ENCODE measurements around the gene JAKMIP2.
A peak's percentile ranks its signal among the peaks of the same experiment; 100 is the strongest.

JAKMIP2 gene

GRCh38 chr5:147704544-147704943 lies 78.0 kb downstream of the JAKMIP2 start:
- ChIA-PET POLR2A (no interaction called here), CTCF (interaction anchor here (0.6 to 0.8 kb wide), 2 partner anchors 77 to 129 kb away, joined by 3 read pairs; no protein-coding TSS in a partner anchor)
- no peak overlapping the region for H3K27ac ChIP-seq (ENCODE audit: extremely low read depth, low read depth, low read length)

GRCh38 chr5:147701468-147701867 lies 81.1 kb downstream of the JAKMIP2 start:
- CTCF ChIA-PET: no interaction called here
- H3K4me3 ChIP-seq (ENCODE audit: low read depth, low read length): no peak overlapping the region
- no peaks in the 10 kb centered on the region for H3K9me3 ChIP-seq (ENCODE audit: control insufficient read depth, insufficient read depth, low read depth, low read length)
- no peaks in the 10 kb centered on the region for H3K4me1 ChIP-seq (ENCODE audit: control insufficient read depth, insufficient read depth, low read length)
- H3K36me3 ChIP-seq (ENCODE audit: control insufficient read depth in 2 of 2, insufficient read depth in 1 of 2, low read length in 2 of 2): no peaks in the 10 kb centered on the region
- POLR2A ChIA-PET: no interaction called here
- no peak overlapping the region for H3K27ac ChIP-seq (ENCODE audit: extremely low read depth, low read depth, low read length)
- TF ChIP-seq ZNF280D (tag by site-specific recombination; IDR thresholded peaks at IDR 0.05) (no peak), SCRT2 (tag by site-specific recombination; IDR thresholded peaks at IDR 0.05) (peak; percentile 60), AEBP2 (tag by site-specific recombination; IDR thresholded peaks at IDR 0.05; ENCODE audit: borderline replicate concordance) (no peak), GLI2 (tag by site-specific recombination; IDR thresholded peaks at IDR 0.05; ENCODE audit: borderline replicate concordance, low read depth) (no peak), ZEB2 (tag by site-specific recombination; IDR thresholded peaks at IDR 0.05) (no peak)

More at GRCh38 chr5:147704544-147704943, 78.0 kb downstream of the JAKMIP2 start:
- Histone ChIP-seq H3K36me3 (ENCODE audit: control insufficient read depth in 2 of 2, insufficient read depth in 1 of 2, low read length in 2 of 2) (no peaks in the 10 kb centered on the region), H3K4me1 (ENCODE audit: control insufficient read depth, insufficient read depth, low read length) (no peaks in the 10 kb centered on the region; the same call in 1 of the 2 replicates), H3K9me3 (ENCODE audit: control insufficient read depth, insufficient read depth, low read depth, low read length) (no peaks in the 10 kb centered on the region), H3K4me3 (ENCODE audit: low read depth, low read length) (no peak overlapping the region)
- TF ChIP-seq ZBTB6 (tag by site-specific recombination; IDR thresholded peaks at IDR 0.05): no peak
- no peak for TF ChIP-seq SETDB1 (IDR thresholded peaks at IDR 0.05; ENCODE audit: insufficient read length, low read length)
- no peak for TF ChIP-seq GLIS1 (tag by site-specific recombination; IDR thresholded peaks at IDR 0.05)
- TF ChIP-seq ZNF335 (tag by site-specific recombination; conservative IDR thresholded peaks at IDR 0.05): no peak
- no peak for TF ChIP-seq ZSCAN18 (tag by site-specific recombination; IDR thresholded peaks at IDR 0.05)
- TF ChIP-seq ZNF221 (tag by site-specific recombination; IDR thresholded peaks at IDR 0.05; ENCODE audit: borderline replicate concordance): no peak
- no peak for TF ChIP-seq ZSCAN30 (tag by site-specific recombination; IDR thresholded peaks at IDR 0.05)
- no peak for TF ChIP-seq ZNF514 (tag by site-specific recombination; IDR thresholded peaks at IDR 0.05)
- no peak for TF ChIP-seq ZNF664 (tag by site-specific recombination; IDR thresholded peaks at IDR 0.05)
- no peak for TF ChIP-seq KLF9 (tag by site-specific recombination; IDR thresholded peaks at IDR 0.05; ENCODE audit: low read depth)
- no peak for TF ChIP-seq EGR2 (tag by site-specific recombination; IDR thresholded peaks at IDR 0.05; ENCODE audit: low read depth)
- no peak for TF ChIP-seq ZBTB21 (tag by site-specific recombination; IDR thresholded peaks at IDR 0.05)
- no peak for TF ChIP-seq ZNF521 (tag by site-specific recombination; IDR thresholded peaks at IDR 0.05)
- TF ChIP-seq ZNF555 (tag by site-specific recombination; conservative IDR thresholded peaks at IDR 0.05): no peak
- TF ChIP-seq ZNF510 (tag by site-specific recombination; IDR thresholded peaks at IDR 0.05; ENCODE audit: insufficient replicate concordance): no peak
- no peak for TF ChIP-seq TRIM28 (IDR thresholded peaks at IDR 0.05; ENCODE audit: borderline replicate concordance, low read length)
- no peak for TF ChIP-seq ZNF18 (tag by site-specific recombination; IDR thresholded peaks at IDR 0.05)
- no peak for TF ChIP-seq ZBTB44 (tag by site-specific recombination; IDR thresholded peaks at IDR 0.05)
- no peak for TF ChIP-seq ZFP37 (tag by site-specific recombination; IDR thresholded peaks at IDR 0.05)
